ENCODE data around the gene MBD3L3. TPM values are rescaled to one million over a fixed set of nuclear protein-coding genes. Genes with fewer than 3 reads are reported as not detected.

MBD3L3 gene
- total RNA-seq = not detected in 2 replicates

GRCh38 chr19:7058576-7058975, at the start of gene MBD3L3:
MBD3L3 (minus strand) TSS chr19:7058676; CDS start chr19:7058605, 71 bp downstream.

GRCh38 chr19:7069042-7069903, 10.8 kb upstream of the MBD3L3 start, which contains the start of gene ZNF557:
ZNF557 (plus strand) TSS chr19:7069703; CDS start chr19:7075075, 5,372 bp downstream.

GRCh38 chr19:7049021-7049420, 9.5 kb downstream of the MBD3L3 start, which contains the start of gene MBD3L2:
MBD3L2 (plus strand) TSS chr19:7049321; CDS start chr19:7049374, 53 bp downstream.

GRCh38 chr19:7040079-7040478, 18.4 kb downstream of the MBD3L3 start, which contains the start of gene MBD3L4:
MBD3L4 (minus strand) TSS chr19:7040179; CDS start chr19:7040144, 35 bp downstream.

GRCh38 chr19:7030278-7030677, 28.2 kb downstream of the MBD3L3 start, which contains the start of gene MBD3L5:
MBD3L5 (plus strand) TSS chr19:7030578; CDS start chr19:7030612, 34 bp downstream.

GRCh38 chr19:7021331-7021730, 37.1 kb downstream of the MBD3L3 start, which contains the start of gene MBD3L2B:
MBD3L2B (minus strand) TSS chr19:7021431; CDS start chr19:7021397, 34 bp downstream.

Other genes starting within 250 kb of the MBD3L3 start
- not detected in 2 replicates for gene ADGRE1, start 171.1 kb downstream of the MBD3L3 start, total RNA-seq
- not detected in 2 replicates for gene MBD3L2B, start 37.2 kb downstream of the MBD3L3 start, total RNA-seq
- gene MBD3L5, start 28.1 kb downstream of the MBD3L3 start, total RNA-seq = not detected in 2 replicates
- not detected in 2 replicates for gene MBD3L4, start 18.5 kb downstream of the MBD3L3 start, total RNA-seq
- gene MBD3L2, start 9.4 kb downstream of the MBD3L3 start, total RNA-seq = not detected in 2 replicates
- gene ZNF557, start 11.0 kb upstream of the MBD3L3 start, total RNA-seq = 9.6 and 16.6 TPM in 2 replicates
- 24.0 and 24.6 TPM in 2 replicates for gene INSR, start 235.7 kb upstream of the MBD3L3 start, total RNA-seq